OCI-LY1 (cell line): ENCODE data around the gene UFC1.

Source experiments
- CTCF ChIP-seq: fragments of 200-600 bp; sonication (generic), shearing (Covaris generic); IDR thresholded peaks from 2 replicates; pipeline ENCODE4 v1.5.1; 2017; ENCODE audit warnings: mild to moderate bottlenecking, antibody characterized with exemption, low read length, moderate library complexity, mixed read lengths
- EZH2 ChIP-seq: fragments of 200-600 bp; sonication (generic), shearing (Covaris generic); IDR thresholded peaks from 2 replicates; pipeline ENCODE4 v1.8.0; 2017; ENCODE audit warnings: borderline replicate concordance, mixed run types, mild to moderate bottlenecking, antibody characterized with exemption, low read length, moderate library complexity, mixed read lengths

- TF ChIP-seq EZH2 (no peak), CTCF (no peak)
Observed at GRCh38 chr1:161130266-161130665, 23.5 kb upstream of the UFC1 start.
